Vagina (tissue), 2 donors: ENCODE data around the gene ARHGAP24. TPM values are rescaled to one million over a fixed set of nuclear protein-coding genes. Genes with fewer than 3 reads are reported as not detected.
A peak's percentile ranks its signal among the peaks of the same experiment; 100 is the strongest.

Experiments used
- DNase-seq, 2 donors: peaks; one replicate each; pipeline ENCODE4 v3.0.0-alpha.2; 2017; ENCODE audit errors: extremely low spot score in 2 of 2
- H3K27ac ChIP-seq: fragments of 200-600 bp; sonication (generic); one replicate; pipeline ENCODE4 v1.5.1; 2019
- H3K27me3 ChIP-seq: fragments of 200-600 bp; sonication (generic); one replicate; pipeline ENCODE4 v1.5.1; 2019
- H3K36me3 ChIP-seq, 2 donors: fragments of 200-600 bp; sonication (generic); one replicate each; pipeline ENCODE4 v1.5.1; 2017 to 2019
- H3K4me1 ChIP-seq: fragments of 200-600 bp; sonication (generic); one replicate; pipeline ENCODE4 v1.5.1; 2019
- H3K4me3 ChIP-seq, 2 donors: fragments of 200-600 bp; sonication (generic); 1 replicate in 1 of 2; 2 replicates in 1 of 2; pipeline ENCODE4 v1.5.1; 2016 to 2019
- H3K9me3 ChIP-seq: fragments of 200-600 bp; sonication (generic); one replicate; pipeline ENCODE4 v1.5.1; 2019
- POLR2A ChIP-seq, 2 donors: fragments of 450-650 bp; IDR thresholded peaks; one replicate each; pipeline ENCODE4 v1.6.1; 2017; ENCODE audit warnings: antibody characterized with exemption in 2 of 2, mild to moderate bottlenecking in 2 of 2, moderate library complexity in 2 of 2
- POLR2AphosphoS5 ChIP-seq, 2 donors: sonication (generic); formaldehyde crosslinking; IDR thresholded peaks; one replicate each; pipeline ENCODE4 v1.9.0; 2017; ENCODE audit warnings: antibody characterized with exemption in 2 of 2, mild to moderate bottlenecking in 2 of 2, low read depth in 1 of 2; ENCODE audit not compliant: insufficient read depth in 1 of 2
- intact Hi-C: fragments of 100-400 bp; cut with DNase I; formaldehyde crosslinking; loops from one replicate; pipeline ENCODE4 v1.15.1; 2023
- total RNA-seq: library from RNA; depleted of rRNA; stranded (reverse); fragments of >200 nt; gene quantifications from one replicate; pipeline ENCODE4 v1.2.3, GENCODE V29; 2016
- TF ChIP-seq, protein P1 (sequence below), 3 experiments: fragments of 450-650 bp in 2 of 3; fragments of 200-600 bp in 1 of 3; sonication (generic) in 1 of 3; IDR thresholded peaks; one replicate each; pipeline ENCODE4 v1.5.1; 2017 to 2019; ENCODE audit warnings: antibody characterized with exemption in 3 of 3, mild to moderate bottlenecking in 2 of 3, moderate library complexity in 2 of 3

The ARHGAP24 gene
- total RNA-seq, 1 donor from 2014 or later, result 40.0 TPM

DNA sequence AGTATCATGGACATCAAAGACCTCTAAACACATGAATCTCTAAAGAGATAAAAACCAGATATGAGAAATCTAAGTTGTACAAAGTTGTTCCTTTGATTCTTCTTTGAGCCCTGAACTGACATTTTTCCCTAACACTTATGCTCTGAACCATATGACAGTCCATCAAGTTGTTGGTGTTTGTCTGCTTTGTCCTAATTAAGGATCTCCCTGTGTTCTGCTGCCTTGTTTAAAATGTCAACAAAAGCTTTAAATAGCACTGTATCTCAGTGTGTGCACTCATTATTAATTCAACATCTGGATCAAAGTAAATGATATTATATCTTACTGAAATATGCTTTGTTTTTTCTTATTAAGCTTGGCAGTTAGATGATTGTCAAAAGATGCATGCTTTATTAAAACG lies 563.1 kb downstream of the ARHGAP24 start:
- Histone ChIP-seq H3K4me1 (peaks cover 18% of the 10 kb centered on the region), H3K9me3 (no peaks in the 10 kb centered on the region), H3K36me3 (no peaks in the 10 kb centered on the region), H3K4me3 (no peak overlapping the region), H3K27ac (no peak overlapping the region), H3K27me3 (no peaks in the 10 kb centered on the region)
- no peak for TF ChIP-seq POLR2A (IDR thresholded peaks at IDR 0.05)
- no peak for TF ChIP-seq POLR2AphosphoS5 (IDR thresholded peaks at IDR 0.05; ENCODE audit: insufficient read depth in 1 of 2, low read depth in 1 of 2)
- TF ChIP-seq, protein P1, sequence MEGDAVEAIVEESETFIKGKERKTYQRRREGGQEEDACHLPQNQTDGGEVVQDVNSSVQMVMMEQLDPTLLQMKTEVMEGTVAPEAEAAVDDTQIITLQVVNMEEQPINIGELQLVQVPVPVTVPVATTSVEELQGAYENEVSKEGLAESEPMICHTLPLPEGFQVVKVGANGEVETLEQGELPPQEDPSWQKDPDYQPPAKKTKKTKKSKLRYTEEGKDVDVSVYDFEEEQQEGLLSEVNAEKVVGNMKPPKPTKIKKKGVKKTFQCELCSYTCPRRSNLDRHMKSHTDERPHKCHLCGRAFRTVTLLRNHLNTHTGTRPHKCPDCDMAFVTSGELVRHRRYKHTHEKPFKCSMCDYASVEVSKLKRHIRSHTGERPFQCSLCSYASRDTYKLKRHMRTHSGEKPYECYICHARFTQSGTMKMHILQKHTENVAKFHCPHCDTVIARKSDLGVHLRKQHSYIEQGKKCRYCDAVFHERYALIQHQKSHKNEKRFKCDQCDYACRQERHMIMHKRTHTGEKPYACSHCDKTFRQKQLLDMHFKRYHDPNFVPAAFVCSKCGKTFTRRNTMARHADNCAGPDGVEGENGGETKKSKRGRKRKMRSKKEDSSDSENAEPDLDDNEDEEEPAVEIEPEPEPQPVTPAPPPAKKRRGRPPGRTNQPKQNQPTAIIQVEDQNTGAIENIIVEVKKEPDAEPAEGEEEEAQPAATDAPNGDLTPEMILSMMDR (IDR thresholded peaks at IDR 0.05), result no peak
- no peak for DNase-seq
- intact Hi-C loops, result no loop called here

DNA sequence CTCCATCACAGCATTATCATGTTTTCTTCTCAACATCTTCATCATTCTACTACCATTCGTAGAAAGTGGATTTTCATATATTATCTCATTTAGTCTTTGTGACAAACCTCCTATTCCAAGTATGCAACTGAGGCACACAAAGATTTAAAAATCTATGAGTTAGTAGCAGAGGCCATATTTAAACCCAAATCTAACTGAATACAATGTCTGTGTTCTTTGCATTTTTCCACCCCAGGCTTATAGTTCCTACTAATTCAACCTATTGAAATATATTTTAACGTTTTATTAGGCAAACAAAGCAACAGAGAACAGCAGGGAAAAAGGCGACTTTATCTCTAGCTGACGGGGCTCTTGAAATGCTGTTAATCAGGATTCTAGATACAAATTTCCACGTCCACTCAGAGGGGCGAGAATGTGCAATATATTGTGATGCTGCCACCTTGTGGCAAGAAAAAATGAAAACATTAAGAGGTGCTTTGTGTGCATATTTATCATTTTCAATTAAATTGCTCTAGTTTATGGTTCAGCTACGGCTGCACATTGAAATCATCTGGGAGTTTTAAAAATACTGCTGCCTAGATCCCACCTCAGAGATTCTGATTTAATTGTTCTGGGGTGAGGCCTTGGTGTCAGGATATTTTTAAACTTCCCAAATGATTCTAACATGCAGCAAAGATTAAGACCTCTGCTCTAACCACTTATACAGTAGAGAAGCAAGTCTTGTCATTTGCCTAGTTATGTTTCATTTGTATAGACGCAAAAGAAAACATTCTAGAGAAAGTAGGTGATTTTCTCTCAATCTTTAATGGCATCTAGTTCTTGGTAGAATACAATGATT lies 569.0 kb downstream of the ARHGAP24 start:
- H3K36me3 ChIP-seq, result no peaks in the 10 kb centered on the region
- H3K9me3 ChIP-seq, result no peaks in the 10 kb centered on the region
- intact Hi-C loops, result no loop called here
- H3K27me3 ChIP-seq, result no peaks in the 10 kb centered on the region
- DNase-seq, result no peak
- TF ChIP-seq, protein P1 (IDR thresholded peaks at IDR 0.05), result peak; percentile 9 to 70 (median 55)
- TF ChIP-seq POLR2AphosphoS5 (IDR thresholded peaks at IDR 0.05; ENCODE audit: insufficient read depth in 1 of 2, low read depth in 1 of 2), result no peak
- no peak overlapping the region for H3K27ac ChIP-seq
- no peaks in the 10 kb centered on the region for H3K4me1 ChIP-seq
- no peak overlapping the region for H3K4me3 ChIP-seq

DNA sequence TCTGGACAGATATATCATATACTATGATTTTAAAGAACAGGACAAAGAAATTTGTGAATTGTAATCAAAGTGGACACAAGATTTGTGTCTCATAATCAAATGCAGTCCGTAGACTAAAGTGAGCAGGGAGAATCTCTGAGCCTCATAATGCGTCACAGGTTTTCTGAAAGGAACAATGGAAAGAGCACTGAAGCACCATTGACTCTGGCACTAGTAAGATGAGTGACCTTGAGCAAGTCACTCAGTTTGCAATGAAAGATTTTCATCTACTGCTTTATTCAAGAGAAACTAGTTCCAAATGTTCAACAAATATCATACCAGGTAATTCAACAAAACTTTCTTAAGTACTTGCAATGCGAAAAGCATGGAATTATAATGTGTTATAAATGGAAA lies 569.6 kb downstream of the ARHGAP24 start:
- intact Hi-C loops, result no loop called here
- DNase-seq, result no peak
- TF ChIP-seq POLR2AphosphoS5 (IDR thresholded peaks at IDR 0.05; ENCODE audit: insufficient read depth in 1 of 2, low read depth in 1 of 2) (no peak), POLR2A (IDR thresholded peaks at IDR 0.05) (no peak)
- TF ChIP-seq, protein P1 (IDR thresholded peaks at IDR 0.05), result no peak

DNA sequence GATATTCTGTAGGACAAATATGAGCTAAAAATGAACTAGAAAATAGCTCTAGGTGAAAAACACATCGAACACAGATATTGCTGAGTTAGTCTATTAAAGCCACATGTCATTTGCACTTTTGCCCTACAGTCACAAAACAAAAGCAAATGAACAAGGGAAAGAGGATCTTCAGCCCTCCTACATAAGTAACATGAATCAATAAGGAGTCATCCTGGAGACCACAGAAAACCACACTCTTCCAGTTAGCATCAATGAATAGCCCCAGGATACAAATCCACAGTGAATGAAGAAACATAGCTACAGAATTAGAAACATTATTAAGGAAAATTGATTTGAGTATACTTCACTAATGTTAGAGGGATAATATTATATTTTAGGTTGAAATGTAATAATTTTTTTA lies 573.5 kb downstream of the ARHGAP24 start:
- H3K4me3 ChIP-seq, result no peak overlapping the region
- no peak for DNase-seq
- TF ChIP-seq POLR2AphosphoS5 (IDR thresholded peaks at IDR 0.05; ENCODE audit: insufficient read depth in 1 of 2, low read depth in 1 of 2) (no peak), POLR2A (IDR thresholded peaks at IDR 0.05) (no peak)
- TF ChIP-seq, protein P1 (IDR thresholded peaks at IDR 0.05), result no peak
- no peaks in the 10 kb centered on the region for H3K27me3 ChIP-seq
- no peaks in the 10 kb centered on the region for H3K9me3 ChIP-seq
- no peaks in the 10 kb centered on the region for H3K4me1 ChIP-seq
- no peaks in the 10 kb centered on the region for H3K36me3 ChIP-seq
- no peak overlapping the region for H3K27ac ChIP-seq
- intact Hi-C loops, result no loop called here

More for the DNA sequence above, 569.6 kb downstream of the ARHGAP24 start:
- Histone ChIP-seq H3K27me3 (no peaks in the 10 kb centered on the region), H3K36me3 (no peaks in the 10 kb centered on the region), H3K9me3 (no peaks in the 10 kb centered on the region), H3K27ac (no peak overlapping the region), H3K4me1 (no peaks in the 10 kb centered on the region), H3K4me3 (no peak overlapping the region)

- no peaks in the 10 kb centered on the region for H3K27me3 ChIP-seq
- H3K27ac ChIP-seq, result no peak overlapping the region
- H3K4me3 ChIP-seq, result no peak overlapping the region
- no peaks in the 10 kb centered on the region for H3K36me3 ChIP-seq
- no peak for DNase-seq
- intact Hi-C loops, result no loop called here
- TF ChIP-seq, protein P1 (IDR thresholded peaks at IDR 0.05), result no peak
- no peak for TF ChIP-seq POLR2A (IDR thresholded peaks at IDR 0.05)
- TF ChIP-seq POLR2AphosphoS5 (IDR thresholded peaks at IDR 0.05; ENCODE audit: insufficient read depth in 1 of 2, low read depth in 1 of 2), result no peak
- no peaks in the 10 kb centered on the region for H3K9me3 ChIP-seq
- H3K4me1 ChIP-seq, result no peaks in the 10 kb centered on the region
Observed at GRCh38 chr4:86050496-86050895, 575.5 kb downstream of the ARHGAP24 start.
